K562 (cell line): ENCODE results near the gene ATF1. TPM values are rescaled to one million over a fixed set of nuclear protein-coding genes. Genes with fewer than 3 reads are reported as not detected.
A peak's percentile ranks its signal among the peaks of the same experiment; 100 is the strongest.

Experiments used
- ATAC-seq: fragments of 200-7000 bp; cut with Tn5 transposase; 3 replicates; pipeline ENCODE4 v1.9.1; 2020; ENCODE audit warnings: moderate library complexity
- BruUV-seq: library from RNA; stranded (reverse); fragments of 400-500 nt; replicated peaks from 2 replicates; lab custom pipeline; 2021; lab: Mats Ljungman, UMichigan
- CTCF ChIA-PET: fragments of 300-600 bp; formaldehyde crosslinking; extraction: SDS; loops from one replicate; lab custom pipeline; 2021; ENCODE audit warnings: low intra/inter-chr PET ratio; lab: Yijun Ruan, JAX
- POLR2A ChIA-PET: fragments of 300-600, 350-650 bp; sonication (Branson Sonifier 250); formaldehyde crosslinking; extraction: SDS; loops from one replicate; lab custom pipeline; 2021; ENCODE audit warnings: antibody characterized with exemption, inconsistent platforms; lab: Yijun Ruan, JAX
- DNase-seq, 4 experiments: peaks; one replicate each; pipeline versions ENCODE4 v3.0.0 to v3.0.0-alpha.2; 2011 to 2018; ENCODE audit warnings: low spot score in 3 of 4, mixed read lengths in 3 of 4; ENCODE audit errors: extremely low read depth in 1 of 4
- FAIRE-seq: peaks from 2 replicates; lab custom pipeline; 2011; peaks lifted over from hg19 to GRCh38; lab: Jason Lieb, UNC
- H2AFZ ChIP-seq: 2 replicates; pipeline ENCODE4 v1.6.0; 2011; ENCODE audit warnings: low read depth, low read length, control low read depth, inconsistent platforms
- H3K27ac ChIP-seq: fragments of 200-600 bp; 3 replicates; pipeline ENCODE4 v1.8.0; 2011; ENCODE audit warnings: low read depth, mild to moderate bottlenecking, control low read depth, inconsistent platforms, low read length, moderate library complexity, mixed read lengths; ENCODE audit errors: extremely low read depth
- H3K27me3 ChIP-seq, 2 experiments: fragments of 300-600 bp in 1 of 2; 2 replicates in 1 of 2; 3 replicates in 1 of 2; pipeline versions ENCODE4 v1.6.0 to v1.8.0; 2011; ENCODE audit warnings: inconsistent platforms in 2 of 2, low read length in 2 of 2, mild to moderate bottlenecking in 1 of 2, mixed read lengths in 1 of 2, moderate library complexity in 1 of 2; ENCODE audit not compliant: control insufficient read depth in 2 of 2, insufficient read depth in 2 of 2
- H3K36me3 ChIP-seq: fragments of 300-600 bp; 3 replicates; pipeline ENCODE4 v1.8.0; 2011; ENCODE audit warnings: mild to moderate bottlenecking, low read length, inconsistent platforms; ENCODE audit not compliant: control insufficient read depth, insufficient read depth
- H3K4me1 ChIP-seq, 2 experiments: fragments of 200-600 bp in 1 of 2; replicated peaks in 1 of 2; 2 replicates in 1 of 2; 3 replicates in 1 of 2; pipeline versions ENCODE4 v1.5.1 to v1.8.0; 2011; ENCODE audit warnings: inconsistent platforms in 2 of 2, low read length in 2 of 2, mild to moderate bottlenecking in 1 of 2, mixed read lengths in 1 of 2, moderate library complexity in 1 of 2; ENCODE audit not compliant: control insufficient read depth in 2 of 2, insufficient read depth in 2 of 2
- H3K4me2 ChIP-seq: 2 replicates; pipeline ENCODE4 v1.6.1; 2011; ENCODE audit warnings: low read length, control low read depth, inconsistent platforms, mixed read lengths; ENCODE audit not compliant: insufficient read depth
- H3K4me3 ChIP-seq: fragments of 200-600 bp; sonication (generic), shearing (Covaris generic); 2 replicates; pipeline ENCODE4 v1.5.1; 2016; ENCODE audit warnings: control low read depth, inconsistent platforms
- H3K79me2 ChIP-seq: fragments of 200-600 bp; 3 replicates; pipeline ENCODE4 v1.8.0; 2011; ENCODE audit warnings: low read length, inconsistent platforms; ENCODE audit not compliant: control insufficient read depth, insufficient read depth
- H3K9ac ChIP-seq, 2 experiments: 2 replicates each; pipeline versions ENCODE4 v1.6.0 to v1.6.1; 2011; ENCODE audit warnings: low read depth in 2 of 2, low read length in 2 of 2, control low read depth in 1 of 2, inconsistent platforms in 1 of 2, mild to moderate bottlenecking in 1 of 2, mixed read lengths in 1 of 2; ENCODE audit not compliant: insufficient read depth in 1 of 2
- H3K9me1 ChIP-seq: one replicate; pipeline ENCODE4 v1.6.0; 2011; ENCODE audit warnings: inconsistent platforms, mild to moderate bottlenecking, low read length, moderate library complexity; ENCODE audit not compliant: control insufficient read depth, insufficient read depth
- H3K9me3 ChIP-seq: replicated peaks from 2 replicates; pipeline ENCODE4 v1.5.1; 2011; ENCODE audit warnings: low read depth, low read length, inconsistent platforms; ENCODE audit not compliant: control insufficient read depth, insufficient read depth
- H4K20me1 ChIP-seq: replicated peaks from 2 replicates; pipeline ENCODE4 v1.6.1; 2011; ENCODE audit warnings: low read length, inconsistent platforms, mixed read lengths; ENCODE audit not compliant: control insufficient read depth, insufficient read depth
- ATF1 ChIP-seq, 2 experiments: fragments of 450-650 bp in 1 of 2; IDR thresholded peaks; 2 replicates each; pipeline ENCODE4 v1.6.1; 2016; ENCODE audit warnings: missing compliant biosample characterization in 1 of 2, missing genetic modification characterization in 1 of 2
- EZH2 ChIP-seq: IDR thresholded peaks from 2 replicates; pipeline ENCODE4 v1.6.1; 2012; ENCODE audit warnings: low read depth, mild to moderate bottlenecking, inconsistent platforms, low read length, borderline replicate concordance
- MAZ ChIP-seq, 2 experiments: fragments of 450-650 bp in 1 of 2; sonication (generic) in 1 of 2; formaldehyde crosslinking; IDR thresholded peaks in 1 of 2; conservative IDR thresholded peaks in 1 of 2; 2 replicates each; pipeline versions ENCODE4 v1.4.0 to v1.5.0; 2020; ENCODE audit warnings: mild to moderate bottlenecking in 1 of 2, missing genetic modification reagents in 1 of 2
- SPI1 ChIP-seq: IDR thresholded peaks from 2 replicates; pipeline ENCODE4 v1.6.1; 2011; ENCODE audit warnings: low read depth, low read length, control low read depth, borderline replicate concordance
- SRSF1 ChIP-seq: fragments of 200-400 bp; formaldehyde crosslinking; IDR thresholded peaks from 2 replicates; pipeline ENCODE4 v1.6.1; 2017; ENCODE audit warnings: mild to moderate bottlenecking, low read depth, low read length, moderate library complexity
- ZBTB1 ChIP-seq: sonication (generic); formaldehyde crosslinking; IDR thresholded peaks from 2 replicates; pipeline ENCODE4 v1.8.1; 2023; ENCODE audit warnings: missing genetic modification reagents, low read depth, mild to moderate bottlenecking, borderline replicate concordance
- ZBTB17 ChIP-seq: fragments of 450-650 bp; formaldehyde crosslinking; IDR thresholded peaks from 2 replicates; pipeline ENCODE4 v1.4.0; 2020; ENCODE audit warnings: mild to moderate bottlenecking
- ZNF253 ChIP-seq: fragments of 250-450 bp; sonication (Bioruptor Pico); conservative IDR thresholded peaks from 2 replicates; pipeline ENCODE4 v1.6.1; 2021; ENCODE audit warnings: mild to moderate bottlenecking
- ZNF589 ChIP-seq: fragments of 200-800 bp; sonication (Bioruptor generic); IDR thresholded peaks from 2 replicates; pipeline ENCODE4 v1.6.1; 2016; ENCODE audit warnings: low read depth, missing genetic modification characterization, missing compliant biosample characterization
- ZNF76 ChIP-seq: fragments of 250-450 bp; sonication (Bioruptor Pico); IDR thresholded peaks from 2 replicates; pipeline ENCODE4 v1.4.0; 2020; ENCODE audit warnings: mild to moderate bottlenecking, moderate library complexity, borderline replicate concordance
- WGBS: fragments of 100-300 bp; shearing (Covaris generic); methylation state at CpG from one replicate; pipeline ENCODE4 v1.1.6; 2016; ENCODE audit warnings: low coverage, mixed read lengths; ENCODE audit not compliant: insufficient coverage; ENCODE audit errors: missing lambda C conversion rate; 5-methylcytosine and 5-hydroxymethylcytosine counted together
- in situ Hi-C: fragments of 300-500 bp; cut with MboI; formaldehyde crosslinking; loops from 4 replicates; pipeline ENCODE4 v1.15.0; 2018; ENCODE audit warnings: inconsistent platforms, mixed read lengths
- intact Hi-C: fragments of 100-400 bp; cut with micrococcal nuclease; formaldehyde crosslinking; loops from 2 replicates; pipeline ENCODE4 v1.14.2; 2022
- polyA plus RNA-seq, 8 experiments: library from polyadenylated mRNA; depleted of rRNA in 4 of 8; stranded (reverse) in 5 of 8; unstranded in 3 of 8; fragments of >200 nt; fragmentation: Nextera tagmentation in 2 of 8; fragmentation: Illumina TruSeq in 1 of 8; extraction: Ambion mirVana in 2 of 8; extraction: Trizol in 1 of 8; gene quantifications; 2 replicates each; pipeline versions ENCODE4 v1.2.1 to v1.2.3, GENCODE V29; 2011 to 2014; ENCODE audit warnings: inconsistent platforms in 1 of 8, missing spikeins in 1 of 8
- total RNA-seq, 7 experiments: library from RNA; depleted of rRNA in 6 of 7; stranded (reverse); fragments of >200 nt in 6 of 7; fragmentation: Illumina TruSeq in 2 of 7; extraction: Trizol in 2 of 7; gene quantifications; 2 replicates each; pipeline versions ENCODE4 v1.2.1 to v1.2.3, GENCODE V29; 2011 to 2021; ENCODE audit warnings: low replicate concordance in 1 of 7
- TF ChIP-seq, protein P1 (sequence below): fragments of 250-450 bp; sonication (Bioruptor Pico); IDR thresholded peaks from 2 replicates; pipeline ENCODE4 v1.4.0; 2020
- TF ChIP-seq, protein P2 (sequence below): fragments of 250-450 bp; sonication (Bioruptor Pico); IDR thresholded peaks from 2 replicates; pipeline ENCODE4 v1.4.0; 2020; ENCODE audit warnings: mild to moderate bottlenecking, moderate library complexity

ATF1 gene
- total and polyA plus RNA-seq, 9 of the 15 experiments (the other 6 are each of a cell fraction or from before 2014, with no cell fraction given), result 19.8 to 83.5 (median 51.4) TPM

DNA sequence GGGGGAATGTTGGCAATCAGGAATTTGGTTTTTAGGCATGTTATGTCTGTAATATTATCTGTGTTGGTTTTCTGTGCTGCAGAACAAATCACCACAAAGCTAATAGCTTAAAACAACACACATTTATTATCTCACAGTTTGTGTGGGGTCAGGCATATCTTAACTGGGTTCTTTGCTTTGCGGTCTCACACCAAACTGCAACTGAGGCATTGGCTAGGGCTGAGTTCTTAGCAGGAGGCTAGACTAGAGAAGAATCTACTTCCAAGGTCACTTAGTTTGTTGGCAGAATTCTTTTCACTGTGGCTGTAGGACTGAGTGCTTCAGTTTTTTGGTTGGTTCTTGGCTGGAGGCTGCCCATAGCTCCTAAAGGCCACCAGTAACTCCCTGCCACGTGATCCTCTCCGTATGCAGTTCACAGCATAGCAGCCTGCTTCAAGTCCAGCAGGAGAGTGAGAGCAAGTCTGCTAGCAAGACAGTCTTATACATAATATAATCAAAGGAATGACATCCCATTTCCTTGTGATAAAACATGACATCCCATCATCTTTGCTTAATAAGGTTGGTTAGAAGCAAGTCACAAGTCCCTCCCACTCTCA is 21.6 kb downstream of the ATF1 start:
- Histone ChIP-seq H4K20me1 (no peaks in the 10 kb centered on the region), H3K36me3 (peaks cover 26% of the 10 kb centered on the region; the same call in 2 of the 3 replicates), H3K4me1 (0 out of 5 replicates have a peak, but pooled peaks cover 0 to 4% of the 10 kb centered on the region in 2 experiments), H3K9me1 (no peaks in the 10 kb centered on the region), H3K27ac (no peak overlapping the region), H3K27me3 (no peaks in the 10 kb centered on the region), H3K79me2 (peaks cover 14% of the 10 kb centered on the region; the same call in 2 of the 3 replicates), H3K4me3 (no peak overlapping the region), H3K9ac (peak overlapping the region in 1 of 2 experiments; percentile 61; a peak in 1 of 4 replicates), H2AFZ (no peak overlapping the region), H3K4me2 (no peak overlapping the region), H3K9me3 (no peaks in the 10 kb centered on the region)
- DNase-seq, result no peak
- FAIRE-seq, result peak; percentile 11
- POLR2A ChIA-PET, result interaction anchor here (0.5 to 1.3 kb wide), 2 partner anchors 8 to 477 kb away, joined by 3 to 4 read pairs; no protein-coding TSS in a partner anchor
- 97% methylated on average over 3 of the region's 3 CpGs for WGBS
- no TSS peak for BruUV-seq
- intact Hi-C loops, result no loop called here
- no peak for ATAC-seq
- CTCF ChIA-PET, result no interaction called here
- in situ Hi-C loops, result no loop called here
- TF ChIP-seq ATF1 (CRISPR knock-in tag; IDR thresholded peaks at IDR 0.05) (no peak), ATF1 (tag; IDR thresholded peaks at IDR 0.05) (no peak), ZBTB1 (no peak), MAZ (CRISPR knock-in tag; conservative IDR thresholded peaks at IDR 0.05 in 1 of 2, IDR thresholded peaks at IDR 0.05 in 1 of 2) (no peak), ZNF76 (CRISPR knock-in tag) (no peak), SRSF1 (no peak), EZH2 (no peak), ZNF253 (CRISPR knock-in tag) (no peak), ZBTB17 (no peak), ZNF589 (CRISPR knock-in tag) (no peak), SPI1 (no peak)
- TF ChIP-seq, protein P1, sequence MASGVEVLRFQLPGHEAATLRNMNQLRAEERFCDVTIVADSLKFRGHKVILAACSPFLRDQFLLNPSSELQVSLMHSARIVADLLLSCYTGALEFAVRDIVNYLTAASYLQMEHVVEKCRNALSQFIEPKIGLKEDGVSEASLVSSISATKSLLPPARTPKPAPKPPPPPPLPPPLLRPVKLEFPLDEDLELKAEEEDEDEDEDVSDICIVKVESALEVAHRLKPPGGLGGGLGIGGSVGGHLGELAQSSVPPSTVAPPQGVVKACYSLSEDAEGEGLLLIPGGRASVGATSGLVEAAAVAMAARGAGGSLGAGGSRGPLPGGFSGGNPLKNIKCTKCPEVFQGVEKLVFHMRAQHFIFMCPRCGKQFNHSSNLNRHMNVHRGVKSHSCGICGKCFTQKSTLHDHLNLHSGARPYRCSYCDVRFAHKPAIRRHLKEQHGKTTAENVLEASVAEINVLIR, result no peak
- TF ChIP-seq, protein P2, sequence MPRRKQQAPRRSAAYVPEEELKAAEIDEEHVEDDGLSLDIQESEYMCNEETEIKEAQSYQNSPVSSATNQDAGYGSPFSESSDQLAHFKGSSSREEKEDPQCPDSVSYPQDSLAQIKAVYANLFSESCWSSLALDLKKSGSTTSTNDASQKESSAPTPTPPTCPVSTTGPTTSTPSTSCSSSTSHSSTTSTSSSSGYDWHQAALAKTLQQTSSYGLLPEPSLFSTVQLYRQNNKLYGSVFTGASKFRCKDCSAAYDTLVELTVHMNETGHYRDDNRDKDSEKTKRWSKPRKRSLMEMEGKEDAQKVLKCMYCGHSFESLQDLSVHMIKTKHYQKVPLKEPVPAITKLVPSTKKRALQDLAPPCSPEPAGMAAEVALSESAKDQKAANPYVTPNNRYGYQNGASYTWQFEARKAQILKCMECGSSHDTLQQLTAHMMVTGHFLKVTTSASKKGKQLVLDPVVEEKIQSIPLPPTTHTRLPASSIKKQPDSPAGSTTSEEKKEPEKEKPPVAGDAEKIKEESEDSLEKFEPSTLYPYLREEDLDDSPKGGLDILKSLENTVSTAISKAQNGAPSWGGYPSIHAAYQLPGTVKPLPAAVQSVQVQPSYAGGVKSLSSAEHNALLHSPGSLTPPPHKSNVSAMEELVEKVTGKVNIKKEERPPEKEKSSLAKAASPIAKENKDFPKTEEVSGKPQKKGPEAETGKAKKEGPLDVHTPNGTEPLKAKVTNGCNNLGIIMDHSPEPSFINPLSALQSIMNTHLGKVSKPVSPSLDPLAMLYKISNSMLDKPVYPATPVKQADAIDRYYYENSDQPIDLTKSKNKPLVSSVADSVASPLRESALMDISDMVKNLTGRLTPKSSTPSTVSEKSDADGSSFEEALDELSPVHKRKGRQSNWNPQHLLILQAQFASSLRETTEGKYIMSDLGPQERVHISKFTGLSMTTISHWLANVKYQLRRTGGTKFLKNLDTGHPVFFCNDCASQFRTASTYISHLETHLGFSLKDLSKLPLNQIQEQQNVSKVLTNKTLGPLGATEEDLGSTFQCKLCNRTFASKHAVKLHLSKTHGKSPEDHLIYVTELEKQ, result no peak
